ENCODE results near the gene PHACTR3.

PHACTR3 gene

DNA sequence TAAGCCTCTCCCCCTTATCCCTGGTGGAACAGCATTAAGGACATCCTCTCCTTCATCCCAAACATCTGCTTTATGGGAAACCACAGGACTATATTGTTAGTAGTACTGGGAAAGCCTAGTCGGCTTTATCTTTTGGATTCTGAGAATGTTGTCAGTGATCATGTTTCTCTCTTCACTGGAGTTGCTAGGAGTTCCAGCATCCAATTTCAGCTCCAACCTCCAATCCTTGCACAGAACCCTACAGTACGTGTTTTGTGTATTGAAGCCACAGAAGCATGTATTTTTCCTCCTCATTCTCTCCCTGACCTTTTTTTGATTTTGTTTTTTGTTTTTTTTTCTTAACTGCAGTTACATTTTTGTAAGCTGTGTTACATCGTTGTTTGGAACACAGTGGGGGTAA is 84.0 kb downstream of the PHACTR3 start:
- in situ Hi-C loops (cut with MboI; ENCODE audit: low sequenced_read_pairs) = no loop called here

- in situ Hi-C loops (cut with MboI; ENCODE audit: low sequenced_read_pairs) = no loop called here
Measured at GRCh38 chr20:59688999-59689398, 84.7 kb downstream of the PHACTR3 start.

DNA sequence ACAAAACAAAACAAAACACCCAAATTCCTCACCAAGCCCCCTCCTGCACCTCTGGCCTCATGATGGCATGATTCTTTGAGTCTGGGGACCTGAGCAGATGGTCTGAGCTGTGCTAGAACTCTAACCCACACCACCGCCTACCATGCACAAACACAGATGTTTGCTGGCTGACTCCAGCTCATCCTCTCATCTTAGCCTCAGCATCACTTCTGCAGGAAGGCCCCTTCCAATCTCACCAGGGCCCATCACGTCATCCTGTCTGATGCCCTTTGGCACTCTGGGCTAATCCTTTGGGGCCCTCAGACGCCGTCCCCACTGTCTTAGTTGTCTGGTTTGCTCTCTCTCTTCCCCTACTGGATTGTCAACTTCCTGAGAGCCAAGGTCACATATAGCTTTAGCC is 85.8 kb downstream of the PHACTR3 start:
- in situ Hi-C loops (cut with MboI; ENCODE audit: low sequenced_read_pairs) = no loop called here

GRCh38 chr20:59690976-59691375 is 86.6 kb downstream of the PHACTR3 start:
- in situ Hi-C loops (cut with MboI; ENCODE audit: low sequenced_read_pairs) = no loop called here

GRCh38 chr20:59692139-59692538 is 87.8 kb downstream of the PHACTR3 start:
- in situ Hi-C loops (cut with MboI; ENCODE audit: low sequenced_read_pairs) = no loop called here

GRCh38 chr20:59693587-59693986 is 89.2 kb downstream of the PHACTR3 start:
- in situ Hi-C loops (cut with MboI; ENCODE audit: low sequenced_read_pairs) = no loop called here

GRCh38 chr20:59696476-59696875 is 92.1 kb downstream of the PHACTR3 start:
- in situ Hi-C loops (cut with MboI; ENCODE audit: low sequenced_read_pairs) = no loop called here

- in situ Hi-C loops (cut with MboI; ENCODE audit: low sequenced_read_pairs) = no loop called here
Measured at GRCh38 chr20:59697068-59697467, 92.7 kb downstream of the PHACTR3 start.

GRCh38 chr20:59698598-59698997 is 94.3 kb downstream of the PHACTR3 start:
- in situ Hi-C loops (cut with MboI; ENCODE audit: low sequenced_read_pairs) = no loop called here

DNA sequence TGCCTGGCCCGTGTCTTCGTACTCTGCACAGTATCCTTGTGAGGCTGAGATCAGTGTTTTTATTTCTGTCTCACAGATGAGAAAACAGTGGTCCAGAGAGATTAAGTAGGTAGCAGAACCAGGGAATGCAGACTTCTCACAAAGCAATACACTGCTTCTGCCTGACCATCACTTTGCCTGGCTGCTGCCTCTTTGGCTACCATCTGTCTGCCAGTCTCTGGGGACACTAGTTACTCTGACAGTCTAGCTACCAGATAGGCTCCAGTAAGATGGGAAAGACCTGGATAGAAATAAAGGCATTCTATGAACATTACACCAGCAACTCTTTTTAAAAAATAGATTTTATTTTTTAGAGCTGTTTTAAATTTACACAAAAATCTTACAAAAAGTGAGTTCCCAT is 96.9 kb downstream of the PHACTR3 start:
- in situ Hi-C loops (cut with MboI; ENCODE audit: low sequenced_read_pairs) = no loop called here

DNA sequence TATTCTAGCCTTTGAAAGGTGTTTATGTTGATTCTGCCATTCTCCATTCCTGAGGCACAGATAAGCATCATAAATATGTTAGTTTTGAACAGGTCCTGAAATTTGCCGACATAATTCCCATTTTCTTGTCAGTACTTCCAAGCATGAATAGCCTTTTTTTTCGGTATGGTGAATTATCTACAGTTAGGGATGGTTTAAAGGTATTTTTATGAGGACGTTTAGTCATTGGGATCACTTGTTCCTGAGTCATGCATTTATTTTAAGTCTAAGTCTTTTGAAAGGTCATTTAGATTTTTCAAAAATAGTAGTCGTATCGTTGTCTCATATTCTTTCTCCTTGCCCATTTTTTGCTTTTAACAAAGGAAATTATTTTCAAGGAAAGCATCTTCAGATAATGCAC is 98.7 kb downstream of the PHACTR3 start:
- in situ Hi-C loops (cut with MboI; ENCODE audit: low sequenced_read_pairs) = no loop called here

- in situ Hi-C loops (cut with MboI; ENCODE audit: low sequenced_read_pairs) = no loop called here
Measured at GRCh38 chr20:59705651-59706399, 101.5 kb downstream of the PHACTR3 start.

DNA sequence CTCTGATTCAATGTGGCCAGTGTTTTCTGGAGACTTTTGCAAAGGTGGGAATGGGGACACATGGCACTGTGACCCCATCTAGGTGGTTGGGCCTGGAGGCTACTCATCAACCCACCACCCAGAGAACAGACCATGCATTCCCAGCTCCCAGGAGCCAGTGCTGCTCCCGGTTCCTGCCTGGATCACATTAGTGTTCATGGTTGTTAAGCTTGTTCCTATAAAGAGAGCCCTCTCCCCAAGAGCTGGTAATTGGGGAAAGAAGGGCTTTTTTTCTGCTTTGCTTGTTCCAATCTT is 102.0 kb downstream of the PHACTR3 start:
- in situ Hi-C loops (cut with MboI; ENCODE audit: low sequenced_read_pairs) = no loop called here

GRCh38 chr20:59708326-59708725 is 104.0 kb downstream of the PHACTR3 start:
- in situ Hi-C loops (cut with MboI; ENCODE audit: low sequenced_read_pairs) = no loop called here

DNA sequence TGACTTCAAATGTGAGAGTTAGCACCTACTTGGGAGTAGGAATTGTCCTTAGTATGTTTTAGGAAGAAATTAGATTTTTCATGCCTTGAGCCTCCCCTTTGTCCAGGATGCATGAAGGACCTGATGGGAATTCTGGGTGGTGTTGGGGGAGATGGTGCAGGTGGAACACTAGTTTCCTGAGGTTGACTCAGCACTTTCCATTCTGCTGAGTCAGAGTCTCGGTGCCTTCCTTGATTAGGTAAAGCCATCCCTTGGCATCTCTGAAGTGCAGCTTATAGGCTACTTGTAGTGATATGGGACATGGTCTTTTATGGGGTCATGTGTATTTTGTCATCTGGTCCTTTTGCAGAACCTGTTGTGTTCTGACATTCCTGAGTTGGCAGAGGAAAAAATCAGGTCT is 105.3 kb downstream of the PHACTR3 start:
- in situ Hi-C loops (cut with MboI; ENCODE audit: low sequenced_read_pairs) = no loop called here

DNA sequence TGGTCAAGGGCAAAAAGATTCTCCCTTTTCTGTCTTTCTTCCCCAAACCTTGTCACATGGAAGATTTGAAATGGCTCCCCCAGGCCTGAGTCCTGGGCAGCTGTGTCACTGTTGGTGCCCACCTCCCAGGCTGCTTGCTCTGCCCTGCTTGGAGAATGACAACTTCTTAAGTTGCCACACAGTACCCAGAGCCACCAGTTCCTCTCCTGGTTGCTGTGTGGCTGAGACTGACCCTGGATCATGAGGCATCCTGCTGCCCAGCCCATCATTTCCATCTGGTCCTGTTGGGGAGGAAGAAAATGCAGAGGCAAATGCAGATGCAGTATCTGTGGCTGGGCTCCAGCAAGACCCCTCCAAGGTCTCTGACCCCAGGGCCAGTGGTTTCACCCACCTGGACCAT is 113.7 kb downstream of the PHACTR3 start:
- in situ Hi-C loops (cut with MboI; ENCODE audit: low sequenced_read_pairs) = no loop called here

GRCh38 chr20:59718751-59719150 is 114.4 kb downstream of the PHACTR3 start:
- in situ Hi-C loops (cut with MboI; ENCODE audit: low sequenced_read_pairs) = no loop called here

DNA sequence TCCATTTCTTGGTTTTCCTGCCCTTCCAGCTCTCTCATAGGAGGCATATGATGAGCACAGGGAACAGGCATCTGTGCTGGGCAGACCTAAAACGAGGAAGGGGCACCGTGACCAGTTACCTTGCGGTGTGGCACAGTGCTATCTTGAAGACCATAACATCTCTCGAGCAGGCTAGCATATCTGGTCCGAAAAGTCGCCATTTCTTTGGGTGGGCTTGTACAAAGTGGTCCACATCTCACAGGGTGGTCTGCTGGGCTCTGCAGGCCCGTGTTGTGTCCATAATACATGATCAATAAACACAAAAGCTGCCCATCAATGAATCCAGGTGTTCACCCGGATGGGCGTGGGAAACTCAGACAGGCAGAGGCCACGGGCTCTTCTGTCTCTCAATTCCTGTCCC is 115.7 kb downstream of the PHACTR3 start:
- in situ Hi-C loops (cut with MboI; ENCODE audit: low sequenced_read_pairs) = no loop called here

- in situ Hi-C loops (cut with MboI; ENCODE audit: low sequenced_read_pairs) = no loop called here
Measured at GRCh38 chr20:59721386-59721785, 117.0 kb downstream of the PHACTR3 start.

DNA sequence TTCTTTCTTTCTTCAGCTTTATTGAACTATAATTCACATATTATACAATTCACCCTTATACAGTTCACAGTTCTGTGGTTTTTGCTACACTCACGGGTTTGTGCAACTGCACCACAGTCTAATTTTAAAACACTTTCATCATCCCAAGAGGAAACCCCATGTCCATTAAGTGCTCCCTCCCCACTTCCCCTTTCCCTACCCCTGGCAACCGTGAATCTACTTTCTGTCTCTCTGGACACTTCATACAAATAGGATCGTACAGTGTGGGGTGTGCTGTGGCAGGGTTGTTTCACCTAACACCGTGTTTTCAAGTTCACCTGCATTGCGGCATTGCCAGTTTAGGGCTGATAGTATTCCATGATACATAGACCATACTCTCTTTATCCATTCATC is 118.8 kb downstream of the PHACTR3 start:
- in situ Hi-C loops (cut with MboI; ENCODE audit: low sequenced_read_pairs) = no loop called here

GRCh38 chr20:59723607-59724456 is 119.5 kb downstream of the PHACTR3 start:
- in situ Hi-C loops (cut with MboI; ENCODE audit: low sequenced_read_pairs) = no loop called here

Data from HL-60/S4 treated with retinoic acid at 250 ng/mL for 4 days and 3 days (cell line).